K562 (cell line): Measurements from ENCODE around the gene CD300C. TPM values are rescaled to one million over a fixed set of nuclear protein-coding genes. Genes with fewer than 3 reads are reported as not detected.

Source experiments
- CHD2 ChIP-seq: IDR thresholded peaks from 2 replicates; pipeline ENCODE4 v1.6.1; 2011; ENCODE audit warnings: low read depth, low read length
- EGR1 ChIP-seq: fragments of 450-650 bp; conservative IDR thresholded peaks from 2 replicates; pipeline ENCODE4 v1.6.1; 2017; ENCODE audit warnings: mild to moderate bottlenecking
- ETV6 ChIP-seq, 3 experiments: fragments of 150-350 bp in 1 of 3; sonication (generic) in 1 of 3; formaldehyde crosslinking in 1 of 3; IDR thresholded peaks; 2 replicates each; pipeline versions ENCODE4 v1.6.1 to v1.8.0; 2014 to 2022; ENCODE audit warnings: borderline replicate concordance in 2 of 3, low read depth in 2 of 3, antibody characterized with exemption in 1 of 3, low read length in 1 of 3, mild to moderate bottlenecking in 1 of 3, missing genetic modification reagents in 1 of 3
- FOXK2 ChIP-seq, 2 experiments: fragments of 450-650 bp; IDR thresholded peaks in 1 of 2; conservative IDR thresholded peaks in 1 of 2; 2 replicates each; pipeline ENCODE4 v1.6.1; 2016; ENCODE audit warnings: low read depth in 2 of 2, mild to moderate bottlenecking in 1 of 2
- GTF2E2 ChIP-seq: fragments of 200-800 bp; sonication (Bioruptor generic); IDR thresholded peaks from 2 replicates; pipeline ENCODE4 v1.6.1; 2016; ENCODE audit warnings: missing genetic modification characterization, missing compliant biosample characterization
- HCFC1 ChIP-seq: IDR thresholded peaks from 2 replicates; pipeline ENCODE4 v1.6.1; 2012; ENCODE audit warnings: low read depth, low read length, improper control_type of control experiment
- KDM1A ChIP-seq, 2 experiments: fragments of 450-650 bp; IDR thresholded peaks; 2 replicates each; pipeline ENCODE4 v1.6.1; 2016; ENCODE audit warnings: mild to moderate bottlenecking in 2 of 2
- NBN ChIP-seq: fragments of 450-650 bp; IDR thresholded peaks from 2 replicates; pipeline ENCODE4 v1.6.1; 2016; ENCODE audit warnings: low read depth, mild to moderate bottlenecking
- SETDB1 ChIP-seq: IDR thresholded peaks from one replicate; pipeline ENCODE4 v1.6.1; 2012; ENCODE audit warnings: low read length, control low read depth, inconsistent platforms
- TSC22D4 ChIP-seq: fragments of 450-650 bp; IDR thresholded peaks from 2 replicates; pipeline ENCODE4 v1.6.1; 2016; ENCODE audit warnings: missing genetic modification characterization, missing biosample characterization, control low read depth
- U2AF2 ChIP-seq: fragments of 200-400 bp; formaldehyde crosslinking; optimal IDR thresholded peaks from 2 replicates; pipeline ENCODE3; 2017; ENCODE audit warnings: low read depth, mild to moderate bottlenecking, low read length
- ZFP36 ChIP-seq: fragments of 150-350 bp; IDR thresholded peaks from 2 replicates; pipeline ENCODE4 v1.6.1; 2018; ENCODE audit warnings: low read length, low read depth; ENCODE audit not compliant: partially characterized antibody
- ZFP91 ChIP-seq: sonication (generic); formaldehyde crosslinking; IDR thresholded peaks from 2 replicates; pipeline ENCODE4 v1.8.0; 2022; ENCODE audit warnings: mild to moderate bottlenecking, missing genetic modification reagents
- ZNF146 ChIP-seq: IDR thresholded peaks from one replicate; pipeline ENCODE4 v1.6.1; 2018; ENCODE audit warnings: missing compliant biosample characterization; ENCODE audit not compliant: unreplicated experiment
- polyA plus RNA-seq, 8 experiments: library from polyadenylated mRNA; depleted of rRNA in 4 of 8; stranded (reverse) in 5 of 8; unstranded in 3 of 8; fragments of >200 nt; fragmentation: Nextera tagmentation in 2 of 8; fragmentation: Illumina TruSeq in 1 of 8; extraction: Ambion mirVana in 2 of 8; extraction: Trizol in 1 of 8; gene quantifications; 2 replicates each; pipeline versions ENCODE4 v1.2.1 to v1.2.3, GENCODE V29; 2011 to 2014; ENCODE audit warnings: inconsistent platforms in 1 of 8, missing spikeins in 1 of 8
- total RNA-seq, 7 experiments: library from RNA; depleted of rRNA in 6 of 7; stranded (reverse); fragments of >200 nt in 6 of 7; fragmentation: Illumina TruSeq in 2 of 7; extraction: Trizol in 2 of 7; gene quantifications; 2 replicates each; pipeline versions ENCODE4 v1.2.1 to v1.2.3, GENCODE V29; 2011 to 2021; ENCODE audit warnings: low replicate concordance in 1 of 7
- TF ChIP-seq, protein P1 (sequence below): sonication (generic); formaldehyde crosslinking; IDR thresholded peaks from 2 replicates; pipeline ENCODE4 v1.9.0; 2022; ENCODE audit warnings: mild to moderate bottlenecking, missing genetic modification reagents
- TF ChIP-seq, protein P2 (sequence below): fragments of 150-350 bp; conservative IDR thresholded peaks from 2 replicates; pipeline ENCODE4 v1.6.1; 2014; ENCODE audit warnings: low read length

The CD300C gene
- total and polyA plus RNA-seq, 9 of the 15 experiments (the other 6 are each of a cell fraction or from before 2014, with no cell fraction given) = 0.04 to 0.16 (median 0.07) TPM; not detected in 6

DNA sequence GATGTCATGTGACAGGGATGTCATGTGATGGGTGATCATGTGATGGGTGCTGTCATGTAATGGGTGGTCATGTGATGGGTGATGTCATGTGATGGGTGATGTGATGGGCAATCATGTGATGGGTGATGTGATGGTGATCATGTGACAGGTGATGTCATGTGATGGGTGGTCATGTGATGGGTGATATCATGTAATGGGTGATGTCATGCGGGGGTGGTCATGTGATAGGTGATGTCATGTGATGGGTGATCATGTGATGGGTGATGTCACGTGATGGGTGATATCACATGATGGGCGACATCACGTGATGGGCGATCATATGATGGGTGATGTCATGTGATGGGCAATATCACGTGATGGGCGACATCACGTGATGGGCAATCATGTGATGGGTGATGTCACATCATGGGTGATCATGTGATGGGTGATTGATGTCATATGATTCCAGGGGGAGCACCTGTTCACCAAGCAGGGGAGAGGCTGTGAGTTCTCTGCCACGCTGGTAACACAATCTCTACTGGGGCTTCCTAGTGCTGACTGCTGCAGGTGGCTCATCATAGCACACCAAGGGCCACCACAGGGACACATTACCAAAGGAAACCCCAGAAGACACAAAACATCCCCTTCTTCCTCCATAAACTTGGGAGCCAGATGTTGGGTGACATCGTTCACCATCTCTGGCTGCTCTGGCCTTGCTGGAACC, 31.1 kb downstream of the CD300C start (continued):
- TF ChIP-seq, protein P1, sequence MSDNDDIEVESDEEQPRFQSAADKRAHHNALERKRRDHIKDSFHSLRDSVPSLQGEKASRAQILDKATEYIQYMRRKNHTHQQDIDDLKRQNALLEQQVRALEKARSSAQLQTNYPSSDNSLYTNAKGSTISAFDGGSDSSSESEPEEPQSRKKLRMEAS (CRISPR knock-in tag) = peak; percentile 85
- TF ChIP-seq KDM1A (IDR thresholded peaks at IDR 0.05) (0 out of 4 replicates have a peak, but pooled peaks of 1 of the 2 experiments have one; percentile 31), GTF2E2 (tag) (no peak), HCFC1 (peak; percentile 57), EGR1 (peak; percentile 47), CHD2 (no peak), ZFP36 (no peak), TSC22D4 (tag) (peak; percentile 41; the same call in 1 of the 2 replicates), NBN (0 out of 2 replicates have a peak, but pooled peaks have one; percentile 29), ZNF146 (no peak), FOXK2 (conservative IDR thresholded peaks at IDR 0.05 in 1 of 2, IDR thresholded peaks at IDR 0.05 in 1 of 2; ENCODE audit: low read depth in 2 of 2) (peak in 1 of 2 experiments; percentile 70; a peak in 2 of 4 replicates), ETV6 (IDR thresholded peaks at IDR 0.05; ENCODE audit: borderline replicate concordance in 1 of 2, low read depth in 2 of 2, low read length in 1 of 2) (peak in 1 of 2 experiments; percentile 16; a peak in 1 of 4 replicates), ETV6 (CRISPR knock-in tag; IDR thresholded peaks at IDR 0.05; ENCODE audit: borderline replicate concordance) (no peak), ZFP91 (CRISPR knock-in tag) (peak; percentile 29; the same call in 1 of the 2 replicates), U2AF2 (no peak), SETDB1 (no peak)
- TF ChIP-seq, protein P2, sequence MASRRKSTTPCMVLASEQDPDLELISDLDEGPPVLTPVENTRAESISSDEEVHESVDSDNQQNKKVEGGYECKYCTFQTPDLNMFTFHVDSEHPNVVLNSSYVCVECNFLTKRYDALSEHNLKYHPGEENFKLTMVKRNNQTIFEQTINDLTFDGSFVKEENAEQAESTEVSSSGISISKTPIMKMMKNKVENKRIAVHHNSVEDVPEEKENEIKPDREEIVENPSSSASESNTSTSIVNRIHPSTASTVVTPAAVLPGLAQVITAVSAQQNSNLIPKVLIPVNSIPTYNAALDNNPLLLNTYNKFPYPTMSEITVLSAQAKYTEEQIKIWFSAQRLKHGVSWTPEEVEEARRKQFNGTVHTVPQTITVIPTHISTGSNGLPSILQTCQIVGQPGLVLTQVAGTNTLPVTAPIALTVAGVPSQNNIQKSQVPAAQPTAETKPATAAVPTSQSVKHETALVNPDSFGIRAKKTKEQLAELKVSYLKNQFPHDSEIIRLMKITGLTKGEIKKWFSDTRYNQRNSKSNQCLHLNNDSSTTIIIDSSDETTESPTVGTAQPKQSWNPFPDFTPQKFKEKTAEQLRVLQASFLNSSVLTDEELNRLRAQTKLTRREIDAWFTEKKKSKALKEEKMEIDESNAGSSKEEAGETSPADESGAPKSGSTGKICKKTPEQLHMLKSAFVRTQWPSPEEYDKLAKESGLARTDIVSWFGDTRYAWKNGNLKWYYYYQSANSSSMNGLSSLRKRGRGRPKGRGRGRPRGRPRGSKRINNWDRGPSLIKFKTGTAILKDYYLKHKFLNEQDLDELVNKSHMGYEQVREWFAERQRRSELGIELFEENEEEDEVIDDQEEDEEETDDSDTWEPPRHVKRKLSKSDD = no peak
